HepG2 (cell line): ENCODE results near the gene CDK18. TPM values are rescaled to one million over a fixed set of nuclear protein-coding genes. Genes with fewer than 3 reads are reported as not detected.

Source experiments
- ATF7 ChIP-seq, 2 experiments: fragments of 450-650 bp in 1 of 2; sonication (generic) in 1 of 2; formaldehyde crosslinking in 1 of 2; IDR thresholded peaks; 2 replicates each; pipeline versions ENCODE4 v1.4.0 to v1.6.1; 2016 to 2020; ENCODE audit warnings: antibody characterized with exemption in 1 of 2, mild to moderate bottlenecking in 1 of 2, missing genetic modification reagents in 1 of 2
- ELF4 ChIP-seq: sonication (generic); formaldehyde crosslinking; IDR thresholded peaks from 2 replicates; pipeline ENCODE4 v1.5.0; 2020; ENCODE audit warnings: missing genetic modification reagents, mild to moderate bottlenecking, moderate library complexity, borderline replicate concordance
- HIC2 ChIP-seq: sonication (generic); formaldehyde crosslinking; IDR thresholded peaks from 2 replicates; pipeline ENCODE4 v1.9.0; 2022; ENCODE audit warnings: low read depth, missing genetic modification reagents
- IKZF1 ChIP-seq: fragments of 450-650 bp; IDR thresholded peaks from 2 replicates; pipeline ENCODE4 v1.7.1; 2016
- KDM5A ChIP-seq: fragments of 200-600 bp; sonication (generic); IDR thresholded peaks from 2 replicates; pipeline ENCODE4 v1.7.0; 2018; ENCODE audit warnings: antibody characterized with exemption, mild to moderate bottlenecking, low read length, borderline replicate concordance
- MZF1 ChIP-seq: sonication (generic); formaldehyde crosslinking; IDR thresholded peaks from 2 replicates; pipeline ENCODE4 v1.8.1; 2023; ENCODE audit warnings: mild to moderate bottlenecking, missing genetic modification reagents, borderline replicate concordance
- PRPF4 ChIP-seq: fragments of 200-400 bp; formaldehyde crosslinking; IDR thresholded peaks from 2 replicates; pipeline ENCODE4 v1.6.1; 2016; ENCODE audit warnings: low read length, low read depth; ENCODE audit not compliant: poor library complexity, severe bottlenecking
- SMC3 ChIP-seq: IDR thresholded peaks from 2 replicates; pipeline ENCODE4 v1.6.1; 2011; ENCODE audit warnings: low read length, improper control_type of control experiment
- TCF7 ChIP-seq: sonication (generic); IDR thresholded peaks from 2 replicates; pipeline ENCODE4 v1.6.1; 2016; ENCODE audit warnings: antibody characterized with exemption, low read depth
- ZBTB37 ChIP-seq: sonication (generic); formaldehyde crosslinking; IDR thresholded peaks from 2 replicates; pipeline ENCODE4 v1.4.0; 2020; ENCODE audit warnings: mild to moderate bottlenecking, missing genetic modification reagents
- ZNF263 ChIP-seq: sonication (generic); formaldehyde crosslinking; IDR thresholded peaks from 2 replicates; pipeline ENCODE4 v1.4.0; 2020; ENCODE audit warnings: missing genetic modification reagents
- ZNF562 ChIP-seq: sonication (generic); formaldehyde crosslinking; IDR thresholded peaks from 2 replicates; pipeline ENCODE4 v1.8.0; 2022; ENCODE audit warnings: missing genetic modification reagents, borderline replicate concordance
- ZNF569 ChIP-seq: sonication (generic); formaldehyde crosslinking; IDR thresholded peaks from 2 replicates; pipeline ENCODE4 v1.5.0; 2020; ENCODE audit warnings: mild to moderate bottlenecking, missing genetic modification reagents, moderate library complexity, borderline replicate concordance
- ZNF670 ChIP-seq: sonication (generic); formaldehyde crosslinking; IDR thresholded peaks from 2 replicates; pipeline ENCODE4 v1.8.0; 2022; ENCODE audit warnings: mild to moderate bottlenecking, missing genetic modification reagents, borderline replicate concordance
- ZNF777 ChIP-seq: sonication (generic); formaldehyde crosslinking; IDR thresholded peaks from 2 replicates; pipeline ENCODE4 v1.4.0; 2020; ENCODE audit warnings: missing genetic modification reagents
- ZNF839 ChIP-seq: sonication (generic); formaldehyde crosslinking; IDR thresholded peaks from 2 replicates; pipeline ENCODE4 v1.4.0; 2020; ENCODE audit warnings: missing genetic modification reagents, mild to moderate bottlenecking, borderline replicate concordance
- ZNF850 ChIP-seq: sonication (generic); formaldehyde crosslinking; conservative IDR thresholded peaks from 2 replicates; pipeline ENCODE4 v1.9.0; 2021; ENCODE audit warnings: mild to moderate bottlenecking, missing genetic modification reagents
- ZNF891 ChIP-seq: sonication (generic); formaldehyde crosslinking; IDR thresholded peaks from 2 replicates; pipeline ENCODE4 v1.5.0; 2020; ENCODE audit warnings: mild to moderate bottlenecking, missing genetic modification reagents
- ZSCAN12 ChIP-seq: sonication (generic); formaldehyde crosslinking; IDR thresholded peaks from 2 replicates; pipeline ENCODE4 v1.9.0; 2021; ENCODE audit warnings: mild to moderate bottlenecking, missing genetic modification reagents
- polyA plus RNA-seq, 8 experiments: library from polyadenylated mRNA; depleted of rRNA in 3 of 8; stranded (reverse) in 7 of 8; unstranded in 1 of 8; fragments of >200 nt; fragmentation: Illumina TruSeq in 4 of 8; extraction: Trizol in 4 of 8; gene quantifications; 2 replicates each; pipeline versions ENCODE4 v1.2.1 to v1.2.3, GENCODE V29; 2011 to 2016; ENCODE audit warnings: low read depth in 4 of 8, missing spikeins in 1 of 8, mixed read lengths in 1 of 8; ENCODE audit not compliant: insufficient read depth in 1 of 8
- total RNA-seq, 5 experiments: library from RNA; depleted of rRNA; stranded (reverse); fragments of >200 nt; fragmentation: Illumina TruSeq; extraction: Trizol; gene quantifications; 2 replicates each; pipeline ENCODE4 v1.2.3, GENCODE V29; 2016; ENCODE audit warnings: low read depth in 1 of 5
- TF ChIP-seq, protein P1 (sequence below): sonication (generic); formaldehyde crosslinking; IDR thresholded peaks from 2 replicates; pipeline ENCODE4 v1.9.0; 2022; ENCODE audit warnings: missing genetic modification reagents, mild to moderate bottlenecking, borderline replicate concordance
- TF ChIP-seq, protein P2 (sequence below): IDR thresholded peaks from 2 replicates; pipeline ENCODE4 v1.6.1; 2016
- TF ChIP-seq, protein P3 (sequence below): sonication (generic); formaldehyde crosslinking; IDR thresholded peaks from 2 replicates; pipeline ENCODE4 v1.9.0; 2021; ENCODE audit warnings: missing genetic modification reagents, borderline replicate concordance

Gene CDK18
- total and polyA plus RNA-seq, 2 of the 13 experiments (the other 11 are each of a cell fraction or from before 2014, with no cell fraction given), result 6.4 to 38.8 TPM

DNA sequence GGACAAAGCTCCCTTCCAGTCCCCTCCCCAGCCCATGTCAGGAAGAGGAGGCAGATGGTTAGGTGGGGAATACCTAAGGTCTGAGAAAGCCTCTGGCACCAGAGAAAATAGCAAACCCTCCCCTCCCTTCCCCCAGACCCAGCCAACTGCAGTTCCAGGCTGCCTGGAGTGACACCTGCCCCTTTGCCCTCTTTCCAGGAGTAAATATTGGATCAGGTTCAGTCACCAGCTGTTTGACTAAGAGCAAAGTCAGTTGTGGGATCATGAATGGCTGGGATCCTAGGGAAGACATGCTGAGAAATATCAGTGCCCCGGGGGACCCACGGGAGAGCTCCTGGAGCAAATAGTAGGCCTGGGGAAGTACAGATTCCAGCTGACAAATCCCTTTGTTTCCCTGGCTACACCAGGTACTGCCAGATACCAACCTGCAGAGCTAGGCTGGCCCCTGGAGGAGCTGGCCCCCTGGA lies 12.2 kb upstream of the CDK18 start (continued):
- TF ChIP-seq, protein P1, sequence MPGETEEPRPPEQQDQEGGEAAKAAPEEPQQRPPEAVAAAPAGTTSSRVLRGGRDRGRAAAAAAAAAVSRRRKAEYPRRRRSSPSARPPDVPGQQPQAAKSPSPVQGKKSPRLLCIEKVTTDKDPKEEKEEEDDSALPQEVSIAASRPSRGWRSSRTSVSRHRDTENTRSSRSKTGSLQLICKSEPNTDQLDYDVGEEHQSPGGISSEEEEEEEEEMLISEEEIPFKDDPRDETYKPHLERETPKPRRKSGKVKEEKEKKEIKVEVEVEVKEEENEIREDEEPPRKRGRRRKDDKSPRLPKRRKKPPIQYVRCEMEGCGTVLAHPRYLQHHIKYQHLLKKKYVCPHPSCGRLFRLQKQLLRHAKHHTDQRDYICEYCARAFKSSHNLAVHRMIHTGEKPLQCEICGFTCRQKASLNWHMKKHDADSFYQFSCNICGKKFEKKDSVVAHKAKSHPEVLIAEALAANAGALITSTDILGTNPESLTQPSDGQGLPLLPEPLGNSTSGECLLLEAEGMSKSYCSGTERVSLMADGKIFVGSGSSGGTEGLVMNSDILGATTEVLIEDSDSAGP (CRISPR knock-in tag), result peak; percentile 66
- TF ChIP-seq ZNF562 (CRISPR knock-in tag), result no peak
- TF ChIP-seq ZNF777 (CRISPR knock-in tag), result no peak
- TF ChIP-seq, protein P2, sequence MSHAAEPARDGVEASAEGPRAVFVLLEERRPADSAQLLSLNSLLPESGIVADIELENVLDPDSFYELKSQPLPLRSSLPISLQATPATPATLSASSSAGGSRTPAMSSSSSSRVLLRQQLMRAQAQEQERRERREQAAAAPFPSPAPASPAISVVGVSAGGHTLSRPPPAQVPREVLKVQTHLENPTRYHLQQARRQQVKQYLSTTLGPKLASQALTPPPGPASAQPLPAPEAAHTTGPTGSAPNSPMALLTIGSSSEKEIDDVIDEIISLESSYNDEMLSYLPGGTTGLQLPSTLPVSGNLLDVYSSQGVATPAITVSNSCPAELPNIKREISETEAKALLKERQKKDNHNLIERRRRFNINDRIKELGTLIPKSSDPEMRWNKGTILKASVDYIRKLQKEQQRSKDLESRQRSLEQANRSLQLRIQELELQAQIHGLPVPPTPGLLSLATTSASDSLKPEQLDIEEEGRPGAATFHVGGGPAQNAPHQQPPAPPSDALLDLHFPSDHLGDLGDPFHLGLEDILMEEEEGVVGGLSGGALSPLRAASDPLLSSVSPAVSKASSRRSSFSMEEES, result peak; percentile 22; the same call in 1 of the 2 replicates
- no peak for TF ChIP-seq ZNF670 (CRISPR knock-in tag)
- TF ChIP-seq, protein P3, sequence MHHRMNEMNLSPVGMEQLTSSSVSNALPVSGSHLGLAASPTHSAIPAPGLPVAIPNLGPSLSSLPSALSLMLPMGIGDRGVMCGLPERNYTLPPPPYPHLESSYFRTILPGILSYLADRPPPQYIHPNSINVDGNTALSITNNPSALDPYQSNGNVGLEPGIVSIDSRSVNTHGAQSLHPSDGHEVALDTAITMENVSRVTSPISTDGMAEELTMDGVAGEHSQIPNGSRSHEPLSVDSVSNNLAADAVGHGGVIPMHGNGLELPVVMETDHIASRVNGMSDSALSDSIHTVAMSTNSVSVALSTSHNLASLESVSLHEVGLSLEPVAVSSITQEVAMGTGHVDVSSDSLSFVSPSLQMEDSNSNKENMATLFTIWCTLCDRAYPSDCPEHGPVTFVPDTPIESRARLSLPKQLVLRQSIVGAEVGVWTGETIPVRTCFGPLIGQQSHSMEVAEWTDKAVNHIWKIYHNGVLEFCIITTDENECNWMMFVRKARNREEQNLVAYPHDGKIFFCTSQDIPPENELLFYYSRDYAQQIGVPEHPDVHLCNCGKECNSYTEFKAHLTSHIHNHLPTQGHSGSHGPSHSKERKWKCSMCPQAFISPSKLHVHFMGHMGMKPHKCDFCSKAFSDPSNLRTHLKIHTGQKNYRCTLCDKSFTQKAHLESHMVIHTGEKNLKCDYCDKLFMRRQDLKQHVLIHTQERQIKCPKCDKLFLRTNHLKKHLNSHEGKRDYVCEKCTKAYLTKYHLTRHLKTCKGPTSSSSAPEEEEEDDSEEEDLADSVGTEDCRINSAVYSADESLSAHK, result no peak
- no peak for TF ChIP-seq ATF7 (IDR thresholded peaks at IDR 0.05)
- TF ChIP-seq ATF7 (CRISPR knock-in tag; IDR thresholded peaks at IDR 0.05), result peak; percentile 85; the same call in 1 of the 2 replicates
- peak; percentile 65; the same call in 1 of the 2 replicates for TF ChIP-seq HIC2 (CRISPR knock-in tag)
- no peak for TF ChIP-seq IKZF1
- no peak for TF ChIP-seq ZNF891
- TF ChIP-seq ZSCAN12 (CRISPR knock-in tag), result no peak
- no peak for TF ChIP-seq ZBTB37
- TF ChIP-seq TCF7, result no peak
- TF ChIP-seq KDM5A, result no peak
- TF ChIP-seq ZNF850, result no peak
- no peak for TF ChIP-seq ZNF569 (CRISPR knock-in tag)
- no peak for TF ChIP-seq MZF1 (CRISPR knock-in tag)
- TF ChIP-seq ZNF839, result no peak
- TF ChIP-seq SMC3, result peak; percentile 22; the same call in 1 of the 2 replicates
- TF ChIP-seq ZNF263 (CRISPR knock-in tag), result no peak
- no peak for TF ChIP-seq ELF4 (CRISPR knock-in tag)
- TF ChIP-seq PRPF4, result no peak
